Neuronal stem cell (in vitro differentiated cells): ENCODE results near the gene HOXB7.

ENCODE experiments used
- DNase-seq: peaks from one replicate; pipeline ENCODE4 v3.0.0-alpha.2; 2013; ENCODE audit warnings: low spot score
- H2AFZ ChIP-seq: one replicate; pipeline ENCODE4 v1.6.1; 2013; ENCODE audit warnings: mild to moderate bottlenecking, low read length, inconsistent platforms
- H2AK5ac ChIP-seq: 2 replicates; pipeline ENCODE4 v1.6.1; 2013; ENCODE audit warnings: low read depth, mild to moderate bottlenecking, inconsistent platforms, low read length, moderate library complexity, mixed read lengths
- H2BK120ac ChIP-seq: 2 replicates; pipeline ENCODE4 v1.6.1; 2013; ENCODE audit warnings: low read depth, mild to moderate bottlenecking, inconsistent platforms, low read length, moderate library complexity, mixed read lengths
- H2BK12ac ChIP-seq: one replicate; pipeline ENCODE4 v1.6.1; 2013; ENCODE audit warnings: low read length, inconsistent platforms
- H2BK15ac ChIP-seq: 2 replicates; pipeline ENCODE4 v1.6.1; 2013; ENCODE audit warnings: mild to moderate bottlenecking, low read length, inconsistent platforms, mixed read lengths
- H2BK5ac ChIP-seq: one replicate; pipeline ENCODE4 v1.6.1; 2013; ENCODE audit warnings: inconsistent platforms, mild to moderate bottlenecking, low read length, moderate library complexity
- H3K14ac ChIP-seq: one replicate; pipeline ENCODE4 v1.6.1; 2013; ENCODE audit warnings: low read length, inconsistent platforms
- H3K18ac ChIP-seq: 2 replicates; pipeline ENCODE4 v1.6.1; 2013; ENCODE audit warnings: low read length, inconsistent platforms
- H3K23ac ChIP-seq: 2 replicates; pipeline ENCODE4 v1.6.1; 2013; ENCODE audit warnings: low read depth, mild to moderate bottlenecking, mixed read lengths, low read length, inconsistent platforms; ENCODE audit not compliant: poor library complexity
- H3K27ac ChIP-seq: replicated peaks from 3 replicates; pipeline ENCODE4 v1.5.1; 2013; ENCODE audit warnings: low read length, inconsistent platforms
- H3K27me3 ChIP-seq, 3 experiments: 2 replicates each; pipeline ENCODE4 v1.6.1; 2013; ENCODE audit warnings: low read length in 3 of 3, mild to moderate bottlenecking in 2 of 3, inconsistent platforms in 1 of 3, low read depth in 1 of 3, mixed read lengths in 1 of 3, moderate library complexity in 1 of 3; ENCODE audit not compliant: control insufficient read depth in 3 of 3, insufficient read depth in 3 of 3
- H3K36me3 ChIP-seq, 2 donors: replicated peaks in 1 of 2; 2 replicates each; pipeline ENCODE4 v1.6.1; 2013; ENCODE audit warnings: low read length in 2 of 2; ENCODE audit not compliant: control insufficient read depth in 2 of 2, insufficient read depth in 2 of 2
- H3K4ac ChIP-seq: 2 replicates; pipeline ENCODE4 v1.6.1; 2013; ENCODE audit warnings: inconsistent platforms, mild to moderate bottlenecking, low read length, moderate library complexity
- H3K4me1 ChIP-seq, 2 donors: 1 replicate in 1 of 2; 2 replicates in 1 of 2; pipeline ENCODE4 v1.6.1; 2013; ENCODE audit warnings: low read length in 2 of 2, low read depth in 1 of 2; ENCODE audit not compliant: control insufficient read depth in 2 of 2, insufficient read depth in 1 of 2
- H3K4me2 ChIP-seq: one replicate; pipeline ENCODE4 v1.6.1; 2013; ENCODE audit warnings: mild to moderate bottlenecking, low read length, inconsistent platforms; ENCODE audit not compliant: insufficient read depth, poor library complexity, severe bottlenecking
- H3K4me3 ChIP-seq, 2 donors: 2 replicates each; pipeline ENCODE4 v1.5.1; 2013; ENCODE audit warnings: low read length in 2 of 2, mild to moderate bottlenecking in 2 of 2, inconsistent platforms in 1 of 2, moderate library complexity in 1 of 2
- H3K79me1 ChIP-seq: one replicate; pipeline ENCODE4 v1.6.1; 2013; ENCODE audit warnings: low read depth, mild to moderate bottlenecking, inconsistent platforms, low read length, moderate library complexity
- H3K9ac ChIP-seq: one replicate; pipeline ENCODE4 v1.6.1; 2013; ENCODE audit warnings: mild to moderate bottlenecking, low read depth, low read length, inconsistent platforms; ENCODE audit not compliant: poor library complexity
- H3K9me3 ChIP-seq, 2 donors: replicated peaks in 1 of 2; 2 replicates each; pipeline versions ENCODE3 to v1.6.1; 2013; ENCODE audit warnings: low read length in 2 of 2, mild to moderate bottlenecking in 2 of 2, inconsistent platforms in 1 of 2, low read depth in 1 of 2, mixed read lengths in 1 of 2, moderate library complexity in 1 of 2; ENCODE audit not compliant: control insufficient read depth in 2 of 2, insufficient read depth in 1 of 2
- H4K8ac ChIP-seq: one replicate; pipeline ENCODE4 v1.6.1; 2013; ENCODE audit warnings: low read depth, mild to moderate bottlenecking, inconsistent platforms, low read length, moderate library complexity
- H4K91ac ChIP-seq: one replicate; pipeline ENCODE4 v1.6.1; 2013; ENCODE audit warnings: low read length, low read depth, mild to moderate bottlenecking, inconsistent platforms; ENCODE audit not compliant: poor library complexity
- WGBS, 2 donors: extraction: QIAGEN DNeasy Blood & Tissue Kit; methylation state at CpG; one replicate each; pipeline ENCODE4 v1.1.7; 2013; ENCODE audit warnings: missing lambda C conversion rate in 2 of 2, mixed read lengths in 1 of 2; ENCODE audit not compliant: insufficient read length in 2 of 2, insufficient replicate concordance in 1 of 2; ENCODE audit errors: extremely low coverage in 2 of 2; 5-methylcytosine and 5-hydroxymethylcytosine counted together

HOXB7 gene

GRCh38 chr17:48620461-48621139, 9.8 kb upstream of the HOXB7 start:
- H2BK120ac ChIP-seq, result no peak overlapping the region
- H3K36me3 ChIP-seq, result no peaks in the 10 kb centered on the region
- H4K91ac ChIP-seq, result no peak overlapping the region
- peaks cover 0 to 10% of the 10 kb centered on the region in 2 donors for H3K9me3 ChIP-seq
- no peak overlapping the region for H2AK5ac ChIP-seq
- no peak overlapping the region for H3K4ac ChIP-seq
- H3K4me3 ChIP-seq, result no peak overlapping the region
- H3K4me1 ChIP-seq, result peaks cover 0 to 1% of the 10 kb centered on the region in 2 donors
- no peak overlapping the region for H2BK15ac ChIP-seq
- H3K14ac ChIP-seq, result no peak overlapping the region
- no peak overlapping the region for H3K18ac ChIP-seq
- H2BK12ac ChIP-seq, result no peak overlapping the region
- no peak overlapping the region for H2AFZ ChIP-seq
- no peak overlapping the region for H3K4me2 ChIP-seq
- H3K27me3 ChIP-seq, result peaks cover 79 to 100% (median 99%) of the 10 kb centered on the region in 3 experiments
- no peaks in the 10 kb centered on the region for H3K79me1 ChIP-seq
- no peak overlapping the region for H2BK5ac ChIP-seq
- WGBS, 2 donors, result no CpG with 5 or more reads among the region's 6 CpGs
- H3K23ac ChIP-seq, result peak overlapping the region; percentile 8
- no peak overlapping the region for H3K27ac ChIP-seq
- no peak overlapping the region for H4K8ac ChIP-seq
- DNase-seq, result no peak
- H3K9ac ChIP-seq, result no peak overlapping the region

DNA sequence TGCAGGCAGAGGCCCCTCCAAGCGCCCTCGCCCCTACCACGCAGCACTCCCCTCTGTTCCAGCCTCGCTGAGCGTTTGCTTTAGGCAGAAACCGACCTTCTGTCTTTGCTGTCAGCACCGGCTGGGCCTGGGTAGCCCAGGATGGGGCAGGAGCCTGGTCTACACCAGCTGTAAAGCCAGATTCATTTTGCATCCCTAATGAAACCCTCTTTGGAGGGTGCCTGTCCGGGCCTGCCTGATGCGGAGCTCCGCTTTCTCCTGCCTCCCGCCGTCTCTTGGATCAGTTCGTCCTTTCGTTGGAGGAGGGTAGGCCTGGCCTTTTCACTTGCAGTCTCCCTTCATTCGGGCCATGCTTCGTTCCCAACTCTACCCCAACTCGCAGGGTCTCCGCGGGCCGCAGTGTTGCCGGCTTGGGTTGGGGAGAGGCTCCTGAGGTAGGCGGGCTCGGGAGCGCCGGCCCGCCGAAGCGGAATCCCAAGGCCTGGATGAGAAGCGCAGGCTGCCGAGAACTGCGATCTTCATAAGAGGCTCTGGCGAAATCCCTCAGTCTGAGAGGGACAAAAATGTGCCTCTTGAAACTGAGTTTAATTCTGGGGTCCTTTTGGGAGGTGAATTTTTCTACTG, 9.1 kb upstream of the HOXB7 start:
- H4K8ac ChIP-seq, result no peak overlapping the region
- H2AK5ac ChIP-seq, result no peak overlapping the region
- no peak overlapping the region for H4K91ac ChIP-seq
- H2BK5ac ChIP-seq, result no peak overlapping the region
- peak overlapping the region; percentile 31 for H3K9ac ChIP-seq
- no peaks in the 10 kb centered on the region for H3K36me3 ChIP-seq
- no peak overlapping the region for H3K14ac ChIP-seq
- H3K4ac ChIP-seq, result no peak overlapping the region
- no peak overlapping the region for H3K4me2 ChIP-seq
- no peak overlapping the region for H3K18ac ChIP-seq
- peaks cover 74 to 100% (median 99%) of the 10 kb centered on the region in 3 experiments for H3K27me3 ChIP-seq
- H2AFZ ChIP-seq, result peak overlapping the region; percentile 74
- H3K4me3 ChIP-seq, result no peak overlapping the region
- H2BK12ac ChIP-seq, result no peak overlapping the region
- H3K9me3 ChIP-seq, result peaks cover 0 to 10% of the 10 kb centered on the region in 2 donors
- no peaks in the 10 kb centered on the region for H3K4me1 ChIP-seq
- peak overlapping the region; percentile 77 for H3K23ac ChIP-seq
- WGBS, 2 donors, result no CpG with 5 or more reads among the region's 32 CpGs
- no peak overlapping the region for H3K27ac ChIP-seq
- no peak for DNase-seq
- no peak overlapping the region for H2BK15ac ChIP-seq
- H2BK120ac ChIP-seq, result no peak overlapping the region
- no peaks in the 10 kb centered on the region for H3K79me1 ChIP-seq

GRCh38 chr17:48618256-48618896, 7.6 kb upstream of the HOXB7 start:
- Histone ChIP-seq H3K9me3 (peaks cover 0 to 10% of the 10 kb centered on the region in 2 donors), H3K27me3 (peaks cover 71 to 99% (median 99%) of the 10 kb centered on the region in 3 experiments), H3K18ac (no peak overlapping the region), H3K14ac (no peak overlapping the region), H3K27ac (no peak overlapping the region), H3K23ac (no peak overlapping the region), H4K8ac (no peak overlapping the region), H2BK12ac (no peak overlapping the region), H3K36me3 (no peaks in the 10 kb centered on the region), H2BK120ac (no peak overlapping the region), H4K91ac (no peak overlapping the region), H3K4me1 (no peaks in the 10 kb centered on the region), H3K4me3 (no peak overlapping the region), H3K4ac (no peak overlapping the region), H2AFZ (no peak overlapping the region), H3K4me2 (no peak overlapping the region), H2BK5ac (no peak overlapping the region), H2AK5ac (no peak overlapping the region), H3K79me1 (no peaks in the 10 kb centered on the region), H2BK15ac (no peak overlapping the region), H3K9ac (no peak overlapping the region)
- WGBS, 2 donors, result no CpG with 5 or more reads among the region's 25 CpGs
- peak; percentile 87 for DNase-seq
